ENCODE measurements around the gene LRCH1. TPM values are rescaled to one million over a fixed set of nuclear protein-coding genes. Genes with fewer than 3 reads are reported as not detected.
A peak's percentile ranks its signal among the peaks of the same experiment; 100 is the strongest.

LRCH1 gene
- total and polyA plus RNA-seq, 2 of the 13 experiments (the other 11 are each of a cell fraction or from before 2014, with no cell fraction given) = 4.1 to 12.6 TPM

- TF ChIP-seq, protein P1, sequence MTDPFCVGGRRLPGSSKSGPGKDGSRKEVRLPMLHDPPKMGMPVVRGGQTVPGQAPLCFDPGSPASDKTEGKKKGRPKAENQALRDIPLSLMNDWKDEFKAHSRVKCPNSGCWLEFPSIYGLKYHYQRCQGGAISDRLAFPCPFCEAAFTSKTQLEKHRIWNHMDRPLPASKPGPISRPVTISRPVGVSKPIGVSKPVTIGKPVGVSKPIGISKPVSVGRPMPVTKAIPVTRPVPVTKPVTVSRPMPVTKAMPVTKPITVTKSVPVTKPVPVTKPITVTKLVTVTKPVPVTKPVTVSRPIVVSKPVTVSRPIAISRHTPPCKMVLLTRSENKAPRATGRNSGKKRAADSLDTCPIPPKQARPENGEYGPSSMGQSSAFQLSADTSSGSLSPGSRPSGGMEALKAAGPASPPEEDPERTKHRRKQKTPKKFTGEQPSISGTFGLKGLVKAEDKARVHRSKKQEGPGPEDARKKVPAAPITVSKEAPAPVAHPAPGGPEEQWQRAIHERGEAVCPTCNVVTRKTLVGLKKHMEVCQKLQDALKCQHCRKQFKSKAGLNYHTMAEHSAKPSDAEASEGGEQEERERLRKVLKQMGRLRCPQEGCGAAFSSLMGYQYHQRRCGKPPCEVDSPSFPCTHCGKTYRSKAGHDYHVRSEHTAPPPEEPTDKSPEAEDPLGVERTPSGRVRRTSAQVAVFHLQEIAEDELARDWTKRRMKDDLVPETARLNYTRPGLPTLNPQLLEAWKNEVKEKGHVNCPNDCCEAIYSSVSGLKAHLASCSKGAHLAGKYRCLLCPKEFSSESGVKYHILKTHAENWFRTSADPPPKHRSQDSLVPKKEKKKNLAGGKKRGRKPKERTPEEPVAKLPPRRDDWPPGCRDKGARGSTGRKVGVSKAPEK (CRISPR knock-in tag; IDR thresholded peaks at IDR 0.05; ENCODE audit: borderline replicate concordance) = no peak; the same call in 1 of the 2 replicates
- TF ChIP-seq ZNF343 (CRISPR knock-in tag; IDR thresholded peaks at IDR 0.05) (no peak), ZNF44 (CRISPR knock-in tag; IDR thresholded peaks at IDR 0.05) (no peak), PTBP1 (IDR thresholded peaks at IDR 0.05; ENCODE audit: low read depth, low read length, poor library complexity, severe bottlenecking) (no peak), RBFOX2 (IDR thresholded peaks at IDR 0.05; ENCODE audit: low read depth, low read length) (peak; percentile 82), NFIB (CRISPR knock-in tag; IDR thresholded peaks at IDR 0.05; ENCODE audit: borderline replicate concordance) (no peak), NCOA2 (CRISPR knock-in tag; IDR thresholded peaks at IDR 0.05) (no peak), SOX6 (IDR thresholded peaks at IDR 0.05) (no peak), SOX6 (CRISPR knock-in tag; IDR thresholded peaks at IDR 0.05) (no peak), ASH2L (IDR thresholded peaks at IDR 0.05; ENCODE audit: insufficient read length, low read depth, low read length) (peak; percentile 59), ZNF703 (CRISPR knock-in tag; IDR thresholded peaks at IDR 0.05; ENCODE audit: borderline replicate concordance) (no peak; the same call in 1 of the 2 replicates), ZNF704 (CRISPR knock-in tag; IDR thresholded peaks at IDR 0.05; ENCODE audit: borderline replicate concordance) (no peak), SIN3B (IDR thresholded peaks at IDR 0.05; ENCODE audit: low read length) (no peak), SAP130 (CRISPR knock-in tag; IDR thresholded peaks at IDR 0.05; ENCODE audit: low read depth) (peak; percentile 73), KDM3A (CRISPR knock-in tag; IDR thresholded peaks at IDR 0.05; ENCODE audit: low read depth) (no peak), HNRNPL (IDR thresholded peaks at IDR 0.05; ENCODE audit: low read depth, low read length) (peak; percentile 61), ZNF674 (CRISPR knock-in tag; IDR thresholded peaks at IDR 0.05; ENCODE audit: low read depth) (no peak)
- TF ChIP-seq, protein P2, sequence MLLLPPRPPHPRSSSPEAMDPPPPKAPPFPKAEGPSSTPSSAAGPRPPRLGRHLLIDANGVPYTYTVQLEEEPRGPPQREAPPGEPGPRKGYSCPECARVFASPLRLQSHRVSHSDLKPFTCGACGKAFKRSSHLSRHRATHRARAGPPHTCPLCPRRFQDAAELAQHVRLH (CRISPR knock-in tag; IDR thresholded peaks at IDR 0.05; ENCODE audit: borderline replicate concordance, low read depth) = no peak
- TF ChIP-seq, protein P3, sequence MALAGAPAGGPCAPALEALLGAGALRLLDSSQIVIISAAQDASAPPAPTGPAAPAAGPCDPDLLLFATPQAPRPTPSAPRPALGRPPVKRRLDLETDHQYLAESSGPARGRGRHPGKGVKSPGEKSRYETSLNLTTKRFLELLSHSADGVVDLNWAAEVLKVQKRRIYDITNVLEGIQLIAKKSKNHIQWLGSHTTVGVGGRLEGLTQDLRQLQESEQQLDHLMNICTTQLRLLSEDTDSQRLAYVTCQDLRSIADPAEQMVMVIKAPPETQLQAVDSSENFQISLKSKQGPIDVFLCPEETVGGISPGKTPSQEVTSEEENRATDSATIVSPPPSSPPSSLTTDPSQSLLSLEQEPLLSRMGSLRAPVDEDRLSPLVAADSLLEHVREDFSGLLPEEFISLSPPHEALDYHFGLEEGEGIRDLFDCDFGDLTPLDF (CRISPR knock-in tag; IDR thresholded peaks at IDR 0.05) = no peak
- TF ChIP-seq, protein P4, sequence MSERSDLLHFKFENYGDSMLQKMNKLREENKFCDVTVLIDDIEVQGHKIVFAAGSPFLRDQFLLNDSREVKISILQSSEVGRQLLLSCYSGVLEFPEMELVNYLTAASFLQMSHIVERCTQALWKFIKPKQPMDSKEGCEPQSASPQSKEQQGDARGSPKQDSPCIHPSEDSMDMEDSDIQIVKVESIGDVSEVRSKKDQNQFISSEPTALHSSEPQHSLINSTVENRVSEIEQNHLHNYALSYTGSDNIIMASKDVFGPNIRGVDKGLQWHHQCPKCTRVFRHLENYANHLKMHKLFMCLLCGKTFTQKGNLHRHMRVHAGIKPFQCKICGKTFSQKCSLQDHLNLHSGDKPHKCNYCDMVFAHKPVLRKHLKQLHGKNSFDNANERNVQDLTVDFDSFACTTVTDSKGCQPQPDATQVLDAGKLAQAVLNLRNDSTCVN (CRISPR knock-in tag; IDR thresholded peaks at IDR 0.05; ENCODE audit: borderline replicate concordance) = no peak
- TF ChIP-seq, protein P5, sequence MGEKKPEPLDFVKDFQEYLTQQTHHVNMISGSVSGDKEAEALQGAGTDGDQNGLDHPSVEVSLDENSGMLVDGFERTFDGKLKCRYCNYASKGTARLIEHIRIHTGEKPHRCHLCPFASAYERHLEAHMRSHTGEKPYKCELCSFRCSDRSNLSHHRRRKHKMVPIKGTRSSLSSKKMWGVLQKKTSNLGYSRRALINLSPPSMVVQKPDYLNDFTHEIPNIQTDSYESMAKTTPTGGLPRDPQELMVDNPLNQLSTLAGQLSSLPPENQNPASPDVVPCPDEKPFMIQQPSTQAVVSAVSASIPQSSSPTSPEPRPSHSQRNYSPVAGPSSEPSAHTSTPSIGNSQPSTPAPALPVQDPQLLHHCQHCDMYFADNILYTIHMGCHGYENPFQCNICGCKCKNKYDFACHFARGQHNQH (CRISPR knock-in tag; IDR thresholded peaks at IDR 0.05) = no peak
Measured at GRCh38 chr13:46553886-46554858, 1.2 kb downstream of the LRCH1 start (continued).

Data from HepG2 (cell line).